BE2C (cell line): ENCODE measurements around the gene TCP11.

Source experiments
- DNase-seq: peaks from one replicate; pipeline ENCODE4 v3.0.0-alpha.2; 2020
- H3K27me3 ChIP-seq: fragments of 250-450 bp; sonication (Bioruptor Pico); 2 replicates; pipeline ENCODE4 v1.5.1; 2020; ENCODE audit warnings: mild to moderate bottlenecking
- H3K36me3 ChIP-seq: fragments of 250-450 bp; sonication (Bioruptor Pico); 2 replicates; pipeline ENCODE4 v1.5.1; 2020; ENCODE audit warnings: mild to moderate bottlenecking
- H3K4me1 ChIP-seq: fragments of 250-450 bp; sonication (Bioruptor Pico); 2 replicates; pipeline ENCODE4 v1.5.1; 2020
- H3K4me3 ChIP-seq: 2 replicates; pipeline ENCODE4 v1.5.1; 2011; ENCODE audit warnings: low read depth, low read length
- H3K9me3 ChIP-seq: fragments of 250-450 bp; sonication (Bioruptor Pico); 2 replicates; pipeline ENCODE4 v1.5.1; 2020
- TF ChIP-seq, protein P1 (sequence below): IDR thresholded peaks from 2 replicates; pipeline ENCODE4 v1.5.1; 2012; ENCODE audit warnings: mild to moderate bottlenecking, low read depth, low read length

Gene TCP11

DNA sequence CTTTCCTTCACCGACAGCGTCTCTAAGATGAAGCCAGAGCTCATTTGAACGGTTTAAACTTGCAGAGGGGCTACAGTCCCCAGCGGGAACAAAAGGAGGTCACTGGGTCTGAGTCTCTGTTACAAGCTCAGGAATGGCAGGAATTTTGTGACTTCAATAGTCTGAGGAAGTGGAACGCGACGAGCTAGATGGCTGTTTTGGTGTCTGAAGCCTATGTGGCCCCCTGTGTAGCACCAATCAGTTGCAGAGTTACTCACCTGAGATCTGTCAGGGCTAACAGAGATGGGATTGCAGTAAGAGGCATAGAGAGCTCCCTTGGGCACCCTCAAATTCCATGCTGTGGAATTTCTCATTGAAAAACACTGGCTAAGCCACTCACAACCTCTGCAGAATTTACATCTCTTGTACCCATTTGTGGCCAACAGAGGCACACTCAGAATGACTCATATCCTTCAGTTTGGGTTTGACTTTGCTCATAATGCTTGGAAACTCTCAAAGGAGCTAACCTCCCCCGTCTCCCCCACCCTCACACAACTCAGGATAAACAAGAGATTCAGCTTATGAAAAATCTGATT, 7.1 kb upstream of the TCP11 start:
- Histone ChIP-seq H3K36me3 (no peaks in the 10 kb centered on the region), H3K27me3 (no peaks in the 10 kb centered on the region), H3K4me3 (no peak overlapping the region), H3K9me3 (no peaks in the 10 kb centered on the region), H3K4me1 (no peaks in the 10 kb centered on the region)
- no peak for DNase-seq
- TF ChIP-seq, protein P1, sequence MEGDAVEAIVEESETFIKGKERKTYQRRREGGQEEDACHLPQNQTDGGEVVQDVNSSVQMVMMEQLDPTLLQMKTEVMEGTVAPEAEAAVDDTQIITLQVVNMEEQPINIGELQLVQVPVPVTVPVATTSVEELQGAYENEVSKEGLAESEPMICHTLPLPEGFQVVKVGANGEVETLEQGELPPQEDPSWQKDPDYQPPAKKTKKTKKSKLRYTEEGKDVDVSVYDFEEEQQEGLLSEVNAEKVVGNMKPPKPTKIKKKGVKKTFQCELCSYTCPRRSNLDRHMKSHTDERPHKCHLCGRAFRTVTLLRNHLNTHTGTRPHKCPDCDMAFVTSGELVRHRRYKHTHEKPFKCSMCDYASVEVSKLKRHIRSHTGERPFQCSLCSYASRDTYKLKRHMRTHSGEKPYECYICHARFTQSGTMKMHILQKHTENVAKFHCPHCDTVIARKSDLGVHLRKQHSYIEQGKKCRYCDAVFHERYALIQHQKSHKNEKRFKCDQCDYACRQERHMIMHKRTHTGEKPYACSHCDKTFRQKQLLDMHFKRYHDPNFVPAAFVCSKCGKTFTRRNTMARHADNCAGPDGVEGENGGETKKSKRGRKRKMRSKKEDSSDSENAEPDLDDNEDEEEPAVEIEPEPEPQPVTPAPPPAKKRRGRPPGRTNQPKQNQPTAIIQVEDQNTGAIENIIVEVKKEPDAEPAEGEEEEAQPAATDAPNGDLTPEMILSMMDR = no peak

DNA sequence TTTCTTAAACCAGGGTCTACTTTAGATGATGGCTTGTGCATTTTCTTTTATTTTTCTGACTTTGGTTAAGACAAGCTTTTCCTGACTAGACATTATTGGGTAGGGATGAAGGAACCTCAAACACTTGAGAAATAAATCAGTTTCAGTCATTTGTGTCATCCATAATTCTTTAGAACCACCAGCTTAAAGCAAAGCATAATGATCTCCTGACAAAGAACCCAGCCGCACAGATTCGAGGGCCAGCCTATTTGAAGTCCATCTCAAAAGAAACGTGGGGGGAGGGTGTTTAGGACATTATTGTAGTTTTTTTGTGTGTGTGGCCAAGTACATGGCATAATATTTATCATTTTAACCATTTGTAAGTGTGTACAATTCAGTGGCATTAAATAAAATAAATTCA, 6.3 kb upstream of the TCP11 start:
- no peak for DNase-seq
- no peaks in the 10 kb centered on the region for H3K27me3 ChIP-seq
- H3K36me3 ChIP-seq = no peaks in the 10 kb centered on the region
- TF ChIP-seq, protein P1 = no peak
- H3K9me3 ChIP-seq = no peaks in the 10 kb centered on the region
- H3K4me1 ChIP-seq = no peaks in the 10 kb centered on the region
- no peak overlapping the region for H3K4me3 ChIP-seq

DNA sequence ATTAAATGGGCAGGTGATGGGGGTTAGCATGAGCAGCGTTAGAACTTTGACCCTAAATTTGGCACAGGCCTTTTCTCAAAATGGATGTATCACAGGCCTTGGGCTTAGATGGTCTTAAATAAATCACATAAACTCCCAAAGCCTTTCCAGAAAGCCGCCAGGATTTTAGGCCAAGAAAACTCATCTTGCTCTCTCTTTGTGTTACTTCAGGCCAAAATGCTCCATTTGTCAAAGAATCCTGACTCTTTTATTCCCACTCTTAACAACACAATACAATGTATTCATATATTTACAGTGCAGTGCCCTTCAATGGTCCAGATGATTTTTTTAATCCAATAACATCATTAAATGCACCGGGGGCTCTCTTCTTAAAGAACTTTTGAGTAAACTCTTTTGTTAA, 5.9 kb upstream of the TCP11 start:
- no peak for DNase-seq
- H3K27me3 ChIP-seq = no peaks in the 10 kb centered on the region
- no peaks in the 10 kb centered on the region for H3K4me1 ChIP-seq
- H3K36me3 ChIP-seq = no peaks in the 10 kb centered on the region
- no peak overlapping the region for H3K4me3 ChIP-seq
- H3K9me3 ChIP-seq = no peaks in the 10 kb centered on the region
- TF ChIP-seq, protein P1 = no peak

DNA sequence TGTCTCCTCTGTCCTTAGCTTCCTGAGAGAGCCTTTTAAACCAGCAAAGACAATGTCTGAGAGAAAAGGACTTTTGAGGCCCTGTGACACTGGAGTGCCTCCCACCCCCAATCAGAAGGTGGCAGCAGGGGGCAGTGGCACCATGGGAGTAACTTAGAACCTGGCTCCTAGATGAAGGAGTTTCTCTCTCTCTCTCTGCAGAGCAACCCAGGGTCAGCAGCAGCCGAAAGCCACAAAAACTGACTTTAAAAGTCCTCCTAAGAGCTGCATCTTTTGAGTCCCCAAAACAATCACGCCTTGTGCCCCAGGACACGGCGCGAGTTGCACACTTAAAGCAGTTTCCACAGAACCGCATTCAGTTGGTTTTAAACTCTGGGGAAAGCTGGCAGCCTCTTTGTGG, 5.3 kb upstream of the TCP11 start:
- TF ChIP-seq, protein P1 = peak; percentile 75
- no peaks in the 10 kb centered on the region for H3K9me3 ChIP-seq
- no peaks in the 10 kb centered on the region for H3K36me3 ChIP-seq
- DNase-seq = peak; percentile 58
- no peaks in the 10 kb centered on the region for H3K4me1 ChIP-seq
- no peak overlapping the region for H3K4me3 ChIP-seq
- H3K27me3 ChIP-seq = no peaks in the 10 kb centered on the region

DNA sequence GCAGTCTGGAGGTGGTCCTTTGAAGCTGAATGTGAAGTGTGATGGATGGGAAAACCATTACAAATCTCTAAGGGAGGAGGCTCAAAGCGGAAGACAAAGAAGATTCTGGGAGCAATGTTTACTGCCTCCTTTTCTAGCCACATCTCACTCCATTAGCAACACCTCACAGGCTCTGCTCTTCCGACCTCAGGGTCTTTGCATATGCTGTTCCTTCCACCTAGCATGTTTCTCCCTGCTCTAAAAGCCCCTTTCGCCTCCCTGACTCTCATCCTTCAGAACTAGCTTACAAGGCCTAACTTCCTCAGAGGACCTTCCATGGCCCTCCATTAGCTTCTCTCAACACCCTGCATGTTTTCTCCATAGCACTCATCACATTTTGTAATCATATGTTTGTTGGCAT, 4.6 kb upstream of the TCP11 start:
- no peaks in the 10 kb centered on the region for H3K27me3 ChIP-seq

More for the DNA sequence above, 4.6 kb upstream of the TCP11 start:
- no peaks in the 10 kb centered on the region for H3K36me3 ChIP-seq
- TF ChIP-seq, protein P1 = no peak
- H3K4me3 ChIP-seq = no peak overlapping the region
- no peak for DNase-seq
- H3K4me1 ChIP-seq = no peaks in the 10 kb centered on the region
- no peaks in the 10 kb centered on the region for H3K9me3 ChIP-seq
